ENCODE data around the gene DPM2.

- no peak for TF ChIP-seq POLR2A (IDR thresholded peaks at IDR 0.05; ENCODE audit: low read length)
- TF ChIP-seq GATA1 (IDR thresholded peaks at IDR 0.05; ENCODE audit: low read depth, low read length): no peak
These were observed 29.6 kb upstream of the DPM2 start for GRCh38 chr9:127967151-127967809.
